DND-41 (cell line): Measurements from ENCODE around the gene TTC36.
A peak's percentile ranks its signal among the peaks of the same experiment; 100 is the strongest.
"Not testable (repeated sequence)": the region's sequence is repeated elsewhere in the genome, so short reads cannot be mapped to it uniquely, and the experiment has no call there.

Experiments
- ATAC-seq: fragments of 200-7000 bp; cut with Tn5 transposase; 3 replicates; pipeline ENCODE4 v1.9.1; 2021; ENCODE audit warnings: low read depth; ENCODE audit not compliant: insufficient read depth
- DNase-seq: peaks from one replicate; pipeline ENCODE4 v3.0.0-alpha.2; 2020
- H2AFZ ChIP-seq: 2 replicates; pipeline ENCODE4 v1.6.0; 2012; ENCODE audit warnings: low read depth, low read length
- H3K27ac ChIP-seq: 2 replicates; pipeline ENCODE4 v1.5.1; 2012; ENCODE audit warnings: low read length, inconsistent platforms
- H3K27me3 ChIP-seq: fragments of 200-600 bp; sonication (generic); 2 replicates; pipeline ENCODE4 v1.6.0; 2012; ENCODE audit warnings: low read length, mild to moderate bottlenecking, inconsistent platforms; ENCODE audit not compliant: insufficient read depth, poor library complexity
- H3K36me3 ChIP-seq: 2 replicates; pipeline ENCODE4 v1.5.1; 2012; ENCODE audit warnings: low read length, inconsistent platforms; ENCODE audit not compliant: insufficient read depth
- H3K4me1 ChIP-seq: 2 replicates; pipeline ENCODE4 v1.5.1; 2012; ENCODE audit warnings: mild to moderate bottlenecking, low read length; ENCODE audit not compliant: insufficient read depth
- H3K4me2 ChIP-seq: 2 replicates; pipeline ENCODE4 v1.6.0; 2012; ENCODE audit warnings: mild to moderate bottlenecking, moderate library complexity, low read length, inconsistent platforms; ENCODE audit not compliant: insufficient read depth
- H3K4me3 ChIP-seq, 2 experiments: fragments of 200-600 bp in 1 of 2; shearing (Covaris generic) in 1 of 2; 2 replicates each; pipeline ENCODE4 v1.5.1; 2012 to 2016; ENCODE audit warnings: inconsistent platforms in 2 of 2, low read length in 2 of 2, mild to moderate bottlenecking in 2 of 2, low read depth in 1 of 2, moderate library complexity in 1 of 2
- H3K79me2 ChIP-seq: 2 replicates; pipeline ENCODE4 v1.6.0; 2012; ENCODE audit warnings: low read length, inconsistent platforms; ENCODE audit not compliant: insufficient read depth
- H3K9ac ChIP-seq: 2 replicates; pipeline ENCODE4 v1.6.0; 2012; ENCODE audit warnings: low read depth, mild to moderate bottlenecking, inconsistent platforms, low read length, moderate library complexity
- H3K9me3 ChIP-seq: 2 replicates; pipeline ENCODE4 v1.5.1; 2012; ENCODE audit warnings: low read length, moderate library complexity, mild to moderate bottlenecking, inconsistent platforms; ENCODE audit not compliant: insufficient read depth, severe bottlenecking
- H4K20me1 ChIP-seq: 2 replicates; pipeline ENCODE4 v1.6.0; 2012; ENCODE audit warnings: low read length; ENCODE audit not compliant: insufficient read depth
- EZH2 ChIP-seq: IDR thresholded peaks from 3 replicates; pipeline ENCODE4 v1.6.1; 2012; ENCODE audit warnings: borderline replicate concordance, low read depth, mild to moderate bottlenecking, moderate library complexity, low read length, inconsistent platforms; ENCODE audit not compliant: severe bottlenecking
- TF ChIP-seq, protein P1 (sequence below): IDR thresholded peaks from 2 replicates; pipeline ENCODE4 v1.5.1; 2012; ENCODE audit warnings: borderline replicate concordance, low read length, moderate library complexity, mild to moderate bottlenecking; ENCODE audit not compliant: poor library complexity, severe bottlenecking; ENCODE audit errors: extremely low read depth

Gene TTC36

DNA sequence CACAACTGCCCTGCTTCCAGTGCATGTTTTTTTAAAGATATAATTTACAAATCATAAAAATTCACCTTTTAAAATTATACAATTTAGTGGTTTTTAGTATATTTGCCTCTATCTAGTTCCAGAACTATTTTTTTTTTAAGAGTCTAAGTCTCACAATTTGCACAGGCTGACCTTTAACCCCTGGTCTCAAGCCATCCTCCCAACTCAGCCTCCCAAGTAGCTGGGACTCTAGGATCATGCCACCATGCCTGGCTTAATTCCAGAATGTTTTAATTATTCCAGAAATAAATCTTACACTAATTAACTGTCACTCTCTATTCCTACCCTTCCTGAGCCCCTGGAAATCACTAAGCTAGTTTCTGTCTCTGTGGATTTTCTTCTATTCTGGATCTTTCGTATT, 43.5 kb downstream of the TTC36 start:
- TF ChIP-seq EZH2: no peak
- TF ChIP-seq, protein P1, sequence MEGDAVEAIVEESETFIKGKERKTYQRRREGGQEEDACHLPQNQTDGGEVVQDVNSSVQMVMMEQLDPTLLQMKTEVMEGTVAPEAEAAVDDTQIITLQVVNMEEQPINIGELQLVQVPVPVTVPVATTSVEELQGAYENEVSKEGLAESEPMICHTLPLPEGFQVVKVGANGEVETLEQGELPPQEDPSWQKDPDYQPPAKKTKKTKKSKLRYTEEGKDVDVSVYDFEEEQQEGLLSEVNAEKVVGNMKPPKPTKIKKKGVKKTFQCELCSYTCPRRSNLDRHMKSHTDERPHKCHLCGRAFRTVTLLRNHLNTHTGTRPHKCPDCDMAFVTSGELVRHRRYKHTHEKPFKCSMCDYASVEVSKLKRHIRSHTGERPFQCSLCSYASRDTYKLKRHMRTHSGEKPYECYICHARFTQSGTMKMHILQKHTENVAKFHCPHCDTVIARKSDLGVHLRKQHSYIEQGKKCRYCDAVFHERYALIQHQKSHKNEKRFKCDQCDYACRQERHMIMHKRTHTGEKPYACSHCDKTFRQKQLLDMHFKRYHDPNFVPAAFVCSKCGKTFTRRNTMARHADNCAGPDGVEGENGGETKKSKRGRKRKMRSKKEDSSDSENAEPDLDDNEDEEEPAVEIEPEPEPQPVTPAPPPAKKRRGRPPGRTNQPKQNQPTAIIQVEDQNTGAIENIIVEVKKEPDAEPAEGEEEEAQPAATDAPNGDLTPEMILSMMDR: no peak
- no peak overlapping the region for H3K27ac ChIP-seq
- no peak overlapping the region for H3K9ac ChIP-seq
- no peaks in the 10 kb centered on the region for H3K27me3 ChIP-seq
- ATAC-seq: no peak
- no peak overlapping the region for H2AFZ ChIP-seq
- peaks cover 45% of the 10 kb centered on the region for H3K79me2 ChIP-seq
- no peak overlapping the region for H3K4me3 ChIP-seq
- H4K20me1 ChIP-seq: peaks cover 14% of the 10 kb centered on the region
- no peak for DNase-seq
- peaks cover 39% of the 10 kb centered on the region for H3K4me1 ChIP-seq
- no peak overlapping the region for H3K4me2 ChIP-seq
- peaks cover 5% of the 10 kb centered on the region; the same call in 1 of the 2 replicates for H3K36me3 ChIP-seq
- no peaks in the 10 kb centered on the region for H3K9me3 ChIP-seq

DNA sequence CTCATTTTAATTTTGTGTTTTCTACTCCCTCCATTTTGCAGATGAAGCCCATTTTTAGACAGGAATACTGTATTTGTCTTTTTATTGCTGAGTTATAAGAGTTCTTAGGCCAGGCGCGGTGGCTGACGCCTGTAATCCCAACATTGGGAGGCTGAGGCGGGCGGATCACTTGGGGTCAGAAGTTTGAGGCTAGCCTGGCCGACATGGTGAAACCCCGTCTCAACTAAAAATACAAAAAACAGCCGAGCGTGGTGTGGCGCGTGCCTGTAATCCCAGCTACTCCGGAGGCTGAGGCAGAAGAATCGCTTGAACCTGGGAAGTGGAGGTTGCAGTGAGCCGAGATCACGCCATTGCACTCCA, 44.4 kb downstream of the TTC36 start:
- Histone ChIP-seq H3K4me3 (peak overlapping the region; percentile 79 to 96; a peak in 3 of 4 replicates), H3K79me2 (peaks cover 54% of the 10 kb centered on the region), H3K4me1 (peaks cover 33% of the 10 kb centered on the region), H3K4me2 (peak overlapping the region; percentile 76), H4K20me1 (peaks cover 21% of the 10 kb centered on the region), H3K27ac (peak overlapping the region; percentile 93), H3K9ac (peak overlapping the region; percentile 98), H2AFZ (peak overlapping the region; percentile 83)
- not testable (repeated sequence) for H3K9me3 ChIP-seq, H3K27me3 ChIP-seq, DNase-seq, ATAC-seq, H3K36me3 ChIP-seq

GRCh38 chr11:118572061-118572980, 45.0 kb downstream of the TTC36 start, which contains the start of gene ARCN1:
Gene ARCN1, plus strand, starts transcription at chr11:118572409. Its CDS starts 139 bp downstream, at chr11:118572548.
- peak; percentile 88 for ATAC-seq
- Histone ChIP-seq H2AFZ (peak within 1 kb of the TSS; percentile 99), H3K79me2 (peaks cover 60% of the 10 kb centered on the region), H3K36me3 (peaks cover 9% of the 10 kb centered on the region), H3K27ac (peak within 1 kb of the TSS; percentile 93), H3K4me3 (peak within 1 kb of the TSS; percentile 79 to 96), H3K4me2 (peak within 1 kb of the TSS; percentile 76), H3K4me1 (peaks cover 33% of the 10 kb centered on the region), H3K27me3 (no peaks in the 10 kb centered on the region), H3K9ac (peak within 1 kb of the TSS; percentile 98), H4K20me1 (peaks cover 27% of the 10 kb centered on the region), H3K9me3 (no peaks in the 10 kb centered on the region)
- DNase-seq: peak; percentile 83
- TF ChIP-seq, protein P1: peak; percentile 29
- no peak for TF ChIP-seq EZH2

GRCh38 chr11:118572981-118573550, 45.8 kb downstream of the TTC36 start:
- peak overlapping the region; percentile 99 for H2AFZ ChIP-seq
- DNase-seq (peak; percentile 23), ATAC-seq (peak; percentile 49)
- H3K4me2 ChIP-seq: peak overlapping the region; percentile 76
- TF ChIP-seq, protein P1: no peak
- no peak for TF ChIP-seq EZH2
- peaks cover 13% of the 10 kb centered on the region for H3K36me3 ChIP-seq
- H3K27me3 ChIP-seq: no peaks in the 10 kb centered on the region
- peaks cover 68% of the 10 kb centered on the region for H3K79me2 ChIP-seq
- H4K20me1 ChIP-seq: peaks cover 31% of the 10 kb centered on the region
- peak overlapping the region; percentile 93 for H3K27ac ChIP-seq
- no peaks in the 10 kb centered on the region for H3K9me3 ChIP-seq
- H3K4me3 ChIP-seq: peak overlapping the region; percentile 79 to 96
- peaks cover 33% of the 10 kb centered on the region for H3K4me1 ChIP-seq
- peak overlapping the region; percentile 98 for H3K9ac ChIP-seq
